Central memory CD8-positive, alpha-beta T cell (primary cell): ENCODE measurements around the gene TBC1D13.
A peak's percentile ranks its signal among the peaks of the same experiment; 100 is the strongest.

ENCODE experiments used
- ATAC-seq: fragments of 150-1000 bp; cut with Tn5 transposase; replicated peaks from 2 replicates; pipeline ENCODE4 v1.10.0; 2022; ENCODE audit warnings: mild to moderate bottlenecking, moderate FRiP score, moderate number of reproducible peaks; ENCODE audit not compliant: poor library complexity, severe bottlenecking; ENCODE audit errors: extremely low read depth
- DNase-seq, 2 donors: peaks; one replicate each; pipeline ENCODE4 v3.0.0; 2021; ENCODE audit warnings: low spot score in 2 of 2
- H3K27ac Mint-ChIP-seq: one replicate; pipeline ENCODE4 v1.8.0; 2022; ENCODE audit warnings: low read depth, mild to moderate bottlenecking, moderate library complexity, mixed read lengths
- H3K27me3 Mint-ChIP-seq: one replicate; pipeline ENCODE4 v1.8.0; 2022; ENCODE audit warnings: mixed read lengths
- H3K36me3 Mint-ChIP-seq: one replicate; pipeline ENCODE4 v1.8.0; 2022; ENCODE audit warnings: mild to moderate bottlenecking, moderate library complexity, mixed read lengths; ENCODE audit not compliant: insufficient read depth
- H3K4me1 Mint-ChIP-seq: one replicate; pipeline ENCODE4 v1.8.0; 2022; ENCODE audit warnings: mixed read lengths
- H3K4me3 Mint-ChIP-seq: one replicate; pipeline ENCODE4 v1.8.0; 2022; ENCODE audit warnings: mild to moderate bottlenecking, moderate library complexity, mixed read lengths
- H3K9me3 Mint-ChIP-seq: one replicate; pipeline ENCODE4 v1.8.0; 2022; ENCODE audit warnings: mixed read lengths

Gene TBC1D13

GRCh38 chr9:128786681-128787601 lies at the start of gene TBC1D13:
Gene TBC1D13, plus strand, starts transcription at chr9:128787253. Its CDS starts 101 bp downstream, at chr9:128787354.
- H3K27me3 Mint-ChIP-seq: no peaks in the 10 kb centered on the region
- H3K9me3 Mint-ChIP-seq: no peaks in the 10 kb centered on the region
- ATAC-seq (peak; percentile 97), DNase-seq (peak; percentile 88)
- H3K36me3 Mint-ChIP-seq: peaks cover 14% of the 10 kb centered on the region
- peak within 1 kb of the TSS; percentile 91 for H3K27ac Mint-ChIP-seq
- H3K4me1 Mint-ChIP-seq: peaks cover 14% of the 10 kb centered on the region
- H3K4me3 Mint-ChIP-seq: peak within 1 kb of the TSS; percentile 95

- no peak overlapping the region for H3K4me3 Mint-ChIP-seq
- H3K36me3 Mint-ChIP-seq: peaks cover 26% of the 10 kb centered on the region
- DNase-seq (no peak), ATAC-seq (no peak)
- no peak overlapping the region for H3K27ac Mint-ChIP-seq
- H3K4me1 Mint-ChIP-seq: no peaks in the 10 kb centered on the region
- no peaks in the 10 kb centered on the region for H3K9me3 Mint-ChIP-seq
- no peaks in the 10 kb centered on the region for H3K27me3 Mint-ChIP-seq
These were observed 44.7 kb upstream of the TBC1D13 start for GRCh38 chr9:128742401-128742800.

GRCh38 chr9:128743421-128743820 lies 43.6 kb upstream of the TBC1D13 start:
- H3K27me3 Mint-ChIP-seq: no peaks in the 10 kb centered on the region
- no peaks in the 10 kb centered on the region for H3K4me1 Mint-ChIP-seq
- H3K9me3 Mint-ChIP-seq: no peaks in the 10 kb centered on the region
- DNase-seq (no peak), ATAC-seq (no peak)
- no peak overlapping the region for H3K4me3 Mint-ChIP-seq
- peaks cover 23% of the 10 kb centered on the region for H3K36me3 Mint-ChIP-seq
- no peak overlapping the region for H3K27ac Mint-ChIP-seq

GRCh38 chr9:128747241-128747640 lies 39.8 kb upstream of the TBC1D13 start:
- H3K36me3 Mint-ChIP-seq: peaks cover 11% of the 10 kb centered on the region
- H3K4me1 Mint-ChIP-seq: no peaks in the 10 kb centered on the region
- H3K27ac Mint-ChIP-seq: no peak overlapping the region
- DNase-seq (no peak), ATAC-seq (no peak)
- no peaks in the 10 kb centered on the region for H3K9me3 Mint-ChIP-seq
- H3K4me3 Mint-ChIP-seq: no peak overlapping the region
- no peaks in the 10 kb centered on the region for H3K27me3 Mint-ChIP-seq

- H3K4me1 Mint-ChIP-seq: no peaks in the 10 kb centered on the region
- peaks cover 7% of the 10 kb centered on the region for H3K36me3 Mint-ChIP-seq
- no peak for ATAC-seq
- no peaks in the 10 kb centered on the region for H3K27me3 Mint-ChIP-seq
- H3K4me3 Mint-ChIP-seq: no peak overlapping the region
- DNase-seq: no peak
- no peak overlapping the region for H3K27ac Mint-ChIP-seq
- no peaks in the 10 kb centered on the region for H3K9me3 Mint-ChIP-seq
These were observed 36.0 kb upstream of the TBC1D13 start for GRCh38 chr9:128750926-128751595.

GRCh38 chr9:128753627-128754026 lies 33.4 kb upstream of the TBC1D13 start:
- Mint-ChIP-seq H3K4me1 (no peaks in the 10 kb centered on the region), H3K27ac (no peak overlapping the region), H3K9me3 (no peaks in the 10 kb centered on the region), H3K4me3 (no peak overlapping the region), H3K27me3 (no peaks in the 10 kb centered on the region), H3K36me3 (peaks cover 7% of the 10 kb centered on the region)
- ATAC-seq (no peak), DNase-seq (no peak)

- peaks cover under 1% of the 10 kb centered on the region for H3K4me1 Mint-ChIP-seq
- H3K4me3 Mint-ChIP-seq: no peak overlapping the region
- DNase-seq (no peak), ATAC-seq (no peak)
- H3K27ac Mint-ChIP-seq: no peak overlapping the region
- peaks cover 2% of the 10 kb centered on the region for H3K36me3 Mint-ChIP-seq
- no peaks in the 10 kb centered on the region for H3K27me3 Mint-ChIP-seq
- no peaks in the 10 kb centered on the region for H3K9me3 Mint-ChIP-seq
These were observed 29.5 kb upstream of the TBC1D13 start for GRCh38 chr9:128757602-128758001.

GRCh38 chr9:128762671-128763449 lies 24.2 kb upstream of the TBC1D13 start:
- H3K27me3 Mint-ChIP-seq: no peaks in the 10 kb centered on the region
- H3K27ac Mint-ChIP-seq: peak overlapping the region; percentile 74
- no peak overlapping the region for H3K4me3 Mint-ChIP-seq
- H3K9me3 Mint-ChIP-seq: no peaks in the 10 kb centered on the region
- peaks cover 16% of the 10 kb centered on the region for H3K4me1 Mint-ChIP-seq
- DNase-seq (no peak), ATAC-seq (no peak)
- H3K36me3 Mint-ChIP-seq: peaks cover 7% of the 10 kb centered on the region

GRCh38 chr9:128764361-128764760 lies 22.7 kb upstream of the TBC1D13 start:
- ATAC-seq (no peak), DNase-seq (no peak)
- no peak overlapping the region for H3K27ac Mint-ChIP-seq
- peaks cover 31% of the 10 kb centered on the region for H3K4me1 Mint-ChIP-seq
- H3K36me3 Mint-ChIP-seq: peaks cover 9% of the 10 kb centered on the region
- H3K9me3 Mint-ChIP-seq: no peaks in the 10 kb centered on the region
- H3K27me3 Mint-ChIP-seq: no peaks in the 10 kb centered on the region
- H3K4me3 Mint-ChIP-seq: no peak overlapping the region

- ATAC-seq: no peak
- DNase-seq: no peak
- no peaks in the 10 kb centered on the region for H3K27me3 Mint-ChIP-seq
- no peak overlapping the region for H3K4me3 Mint-ChIP-seq
- H3K9me3 Mint-ChIP-seq: no peaks in the 10 kb centered on the region
- H3K27ac Mint-ChIP-seq: peak overlapping the region; percentile 32
- H3K4me1 Mint-ChIP-seq: peaks cover 40% of the 10 kb centered on the region
- H3K36me3 Mint-ChIP-seq: peaks cover 13% of the 10 kb centered on the region
These were observed 21.6 kb upstream of the TBC1D13 start for GRCh38 chr9:128765499-128765898.

- H3K36me3 Mint-ChIP-seq: peaks cover 22% of the 10 kb centered on the region
- H3K9me3 Mint-ChIP-seq: no peaks in the 10 kb centered on the region
- H3K4me1 Mint-ChIP-seq: peaks cover 40% of the 10 kb centered on the region
- DNase-seq (no peak), ATAC-seq (no peak)
- no peak overlapping the region for H3K4me3 Mint-ChIP-seq
- H3K27ac Mint-ChIP-seq: peak overlapping the region; percentile 49
- H3K27me3 Mint-ChIP-seq: no peaks in the 10 kb centered on the region
These were observed 18.4 kb upstream of the TBC1D13 start for GRCh38 chr9:128768606-128769005.

- Mint-ChIP-seq H3K36me3 (peaks cover 17% of the 10 kb centered on the region), H3K27me3 (no peaks in the 10 kb centered on the region), H3K27ac (peak overlapping the region; percentile 98), H3K4me3 (peak overlapping the region; percentile 98), H3K9me3 (no peaks in the 10 kb centered on the region), H3K4me1 (peaks cover 36% of the 10 kb centered on the region)
- DNase-seq (no peak), ATAC-seq (no peak)
These were observed 16.6 kb upstream of the TBC1D13 start for GRCh38 chr9:128770286-128771030.
